A673 (cell line): ENCODE measurements around the gene OTOR. TPM values are rescaled to one million over a fixed set of nuclear protein-coding genes. Genes with fewer than 3 reads are reported as not detected.

Source experiments
- BruUV-seq: library from RNA; stranded (reverse); fragments of 400-500 nt; replicated peaks from 2 replicates; lab custom pipeline; 2021; lab: Mats Ljungman, UMichigan
- CTCF ChIA-PET: fragments of 300-600 bp; sonication (Branson Sonifier 250); formaldehyde crosslinking; loops from one replicate; lab custom pipeline; 2022; ENCODE audit warnings: antibody characterized with exemption; lab: Charles Lee
- POLR2A ChIA-PET: fragments of 300-600 bp; sonication (Branson Sonifier 250); formaldehyde crosslinking; loops from one replicate; lab custom pipeline; 2022; ENCODE audit warnings: antibody characterized with exemption; ENCODE audit not compliant: low non-redundant PET; lab: Charles Lee
- DNase-seq: peaks from one replicate; pipeline ENCODE4 v3.0.0-alpha.2; 2015; ENCODE audit warnings: low spot score
- H3K27ac ChIP-seq: fragments of 200-600 bp; sonication (generic); 2 replicates; pipeline ENCODE4 v1.5.1; 2016; ENCODE audit warnings: mixed run types, low read depth, mild to moderate bottlenecking, mixed read lengths, antibody characterized with exemption, low read length; ENCODE audit not compliant: poor library complexity, severe bottlenecking
- H3K27me3 ChIP-seq: fragments of 200-600 bp; sonication (generic); replicated peaks from 2 replicates; pipeline ENCODE4 v1.6.1; 2017; ENCODE audit warnings: mixed run types, low read depth, mild to moderate bottlenecking, mixed read lengths, antibody characterized with exemption, low read length; ENCODE audit not compliant: insufficient read depth, poor library complexity
- H3K36me3 ChIP-seq: fragments of 200-600 bp; sonication (generic); 2 replicates; pipeline ENCODE4 v1.6.1; 2016; ENCODE audit warnings: mixed run types, mild to moderate bottlenecking, mixed read lengths, antibody characterized with exemption, low read length; ENCODE audit not compliant: insufficient read depth, poor library complexity, severe bottlenecking
- H3K4me1 ChIP-seq: fragments of 200-600 bp; sonication (generic); 2 replicates; pipeline ENCODE4 v1.6.1; 2017; ENCODE audit warnings: mixed run types, mild to moderate bottlenecking, mixed read lengths, antibody characterized with exemption, low read length; ENCODE audit not compliant: insufficient read depth, poor library complexity, severe bottlenecking
- H3K4me3 ChIP-seq: fragments of 200-600 bp; sonication (generic); 2 replicates; pipeline ENCODE4 v1.5.1; 2016; ENCODE audit warnings: low read depth, mixed run types, mild to moderate bottlenecking, mixed read lengths, low read length; ENCODE audit not compliant: poor library complexity, severe bottlenecking
- H3K9me3 ChIP-seq: fragments of 200-600 bp; sonication (generic); 2 replicates; pipeline ENCODE4 v1.6.1; 2016; ENCODE audit warnings: mixed run types, low read depth, mild to moderate bottlenecking, mixed read lengths, antibody characterized with exemption, low read length; ENCODE audit not compliant: poor library complexity, severe bottlenecking
- EZH2 ChIP-seq: fragments of 200-600 bp; sonication (generic); IDR thresholded peaks from 2 replicates; pipeline ENCODE4 v1.6.1; 2017; ENCODE audit warnings: borderline replicate concordance, low read depth, mild to moderate bottlenecking, mixed read lengths, antibody characterized with exemption, low read length; ENCODE audit not compliant: poor library complexity, severe bottlenecking
- intact Hi-C: fragments of 100-400 bp; cut with micrococcal nuclease; formaldehyde crosslinking; loops from one replicate; pipeline ENCODE4 v1.10.0; 2022; ENCODE audit not compliant: unreplicated experiment
- total RNA-seq: library from RNA; stranded (reverse); gene quantifications from 2 replicates; pipeline ENCODE4 v1.2.3, GENCODE V29; 2021
- TF ChIP-seq, protein P1 (sequence below): fragments of 300-800, 200-600 bp; sonication (generic); conservative IDR thresholded peaks from 2 replicates; pipeline ENCODE4 v1.5.1; 2017; ENCODE audit warnings: low read depth, mild to moderate bottlenecking, antibody characterized with exemption, low read length, moderate library complexity, mixed read lengths

The OTOR gene
- total RNA-seq, 1 experiment from 2014 or later: not detected

- H3K27me3 ChIP-seq: peaks cover 27% of the 10 kb centered on the region
- CTCF ChIA-PET: no interaction called here
Measured at GRCh38 chr20:16710781-16711180, 37.4 kb upstream of the OTOR start.

GRCh38 chr20:16711661-16712258 is 36.4 kb upstream of the OTOR start:
- no peaks in the 10 kb centered on the region for H3K36me3 ChIP-seq
- intact Hi-C loops: no loop called here
- ChIA-PET CTCF (no interaction called here), POLR2A (no interaction called here)
- DNase-seq: no peak
- H3K27ac ChIP-seq: no peak overlapping the region
- H3K4me1 ChIP-seq: no peaks in the 10 kb centered on the region
- no peak for TF ChIP-seq EZH2
- TF ChIP-seq, protein P1, sequence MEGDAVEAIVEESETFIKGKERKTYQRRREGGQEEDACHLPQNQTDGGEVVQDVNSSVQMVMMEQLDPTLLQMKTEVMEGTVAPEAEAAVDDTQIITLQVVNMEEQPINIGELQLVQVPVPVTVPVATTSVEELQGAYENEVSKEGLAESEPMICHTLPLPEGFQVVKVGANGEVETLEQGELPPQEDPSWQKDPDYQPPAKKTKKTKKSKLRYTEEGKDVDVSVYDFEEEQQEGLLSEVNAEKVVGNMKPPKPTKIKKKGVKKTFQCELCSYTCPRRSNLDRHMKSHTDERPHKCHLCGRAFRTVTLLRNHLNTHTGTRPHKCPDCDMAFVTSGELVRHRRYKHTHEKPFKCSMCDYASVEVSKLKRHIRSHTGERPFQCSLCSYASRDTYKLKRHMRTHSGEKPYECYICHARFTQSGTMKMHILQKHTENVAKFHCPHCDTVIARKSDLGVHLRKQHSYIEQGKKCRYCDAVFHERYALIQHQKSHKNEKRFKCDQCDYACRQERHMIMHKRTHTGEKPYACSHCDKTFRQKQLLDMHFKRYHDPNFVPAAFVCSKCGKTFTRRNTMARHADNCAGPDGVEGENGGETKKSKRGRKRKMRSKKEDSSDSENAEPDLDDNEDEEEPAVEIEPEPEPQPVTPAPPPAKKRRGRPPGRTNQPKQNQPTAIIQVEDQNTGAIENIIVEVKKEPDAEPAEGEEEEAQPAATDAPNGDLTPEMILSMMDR: no peak
- no peaks in the 10 kb centered on the region for H3K9me3 ChIP-seq
- no TSS peak for BruUV-seq
- no peak overlapping the region for H3K4me3 ChIP-seq
- peaks cover 27% of the 10 kb centered on the region for H3K27me3 ChIP-seq

More at GRCh38 chr20:16710781-16711180, 37.4 kb upstream of the OTOR start:
- no peaks in the 10 kb centered on the region for H3K36me3 ChIP-seq
- no peak overlapping the region for H3K4me3 ChIP-seq
- H3K27ac ChIP-seq: no peak overlapping the region
- H3K9me3 ChIP-seq: no peaks in the 10 kb centered on the region
- intact Hi-C loops: no loop called here
- TF ChIP-seq, protein P1: no peak
- TF ChIP-seq EZH2: no peak
- POLR2A ChIA-PET: no interaction called here
- no peak for DNase-seq
- no peaks in the 10 kb centered on the region for H3K4me1 ChIP-seq
- BruUV-seq: no TSS peak

DNA sequence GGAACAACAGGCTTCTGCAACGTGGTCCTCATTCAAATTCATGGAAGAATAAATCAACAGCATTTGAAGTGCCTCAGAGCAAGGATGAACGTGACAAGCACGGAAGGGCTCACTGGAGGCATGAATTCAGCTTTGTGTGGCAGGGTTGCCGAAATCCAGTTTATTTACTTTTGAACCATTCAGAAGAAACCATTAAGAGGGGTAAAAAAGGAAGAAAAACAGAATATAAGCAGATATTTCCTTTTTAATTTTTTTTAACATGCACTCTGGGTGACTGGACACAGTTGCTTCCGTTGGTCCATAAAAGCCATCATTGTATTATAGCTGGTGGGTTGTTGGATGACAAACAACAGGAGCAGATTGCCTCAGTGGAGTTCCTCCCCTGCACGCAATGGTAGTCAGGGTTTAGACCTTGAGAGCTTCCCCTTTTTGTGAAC is 35.6 kb upstream of the OTOR start:
- no peaks in the 10 kb centered on the region for H3K9me3 ChIP-seq
- H3K27ac ChIP-seq: no peak overlapping the region
- H3K36me3 ChIP-seq: no peaks in the 10 kb centered on the region
- ChIA-PET POLR2A (no interaction called here), CTCF (no interaction called here)
- H3K4me1 ChIP-seq: no peaks in the 10 kb centered on the region
- H3K4me3 ChIP-seq: no peak overlapping the region
- no peak for TF ChIP-seq EZH2
- TF ChIP-seq, protein P1: no peak
- no peak for DNase-seq
- no TSS peak for BruUV-seq
- peaks cover 28% of the 10 kb centered on the region for H3K27me3 ChIP-seq
- intact Hi-C loops: no loop called here
